ENCODE measurements around the gene CENPT. TPM values are rescaled to one million over a fixed set of nuclear protein-coding genes. Genes with fewer than 3 reads are reported as not detected.
"Not testable (repeated sequence)": the region's sequence is repeated elsewhere in the genome, so short reads cannot be mapped to it uniquely, and the experiment has no call there.

CENPT gene
- total and polyA plus RNA-seq, 7 donors: 9.6 to 53.7 (median 38.2) TPM

DNA sequence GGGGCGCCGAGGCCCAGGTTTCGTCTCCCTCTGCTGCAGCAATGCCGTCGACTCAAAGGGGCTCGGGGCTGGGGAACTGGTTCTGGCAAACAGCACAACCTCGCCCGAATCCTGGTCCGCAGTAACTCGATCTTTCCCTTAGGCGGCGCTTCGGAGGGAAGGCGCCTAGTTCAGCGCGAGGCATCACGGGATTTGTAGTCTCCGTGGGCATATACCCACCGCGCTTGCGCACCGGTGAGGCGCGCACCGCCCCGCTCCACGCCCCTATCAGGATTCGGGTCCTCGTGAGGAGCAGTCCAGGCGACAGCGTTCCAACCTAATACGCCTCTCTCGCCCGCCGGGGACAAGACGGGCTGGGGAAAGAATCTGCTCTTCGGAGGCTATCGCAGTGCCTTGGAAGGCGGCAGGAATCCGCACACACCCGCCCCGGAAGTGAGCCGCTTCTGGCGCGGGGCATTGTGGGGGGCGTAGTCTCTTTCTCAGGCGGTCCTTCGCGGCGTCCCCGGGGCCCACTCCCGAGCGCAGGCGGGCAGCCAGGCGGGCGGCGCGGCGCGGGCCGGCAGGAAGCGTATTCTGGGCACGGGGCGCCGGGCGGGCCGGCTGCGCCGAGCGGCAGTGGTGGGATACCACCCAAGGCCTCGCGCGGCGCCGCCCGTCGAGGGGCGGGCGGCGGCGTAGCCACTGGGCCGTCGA lies 5.5 kb downstream of the CENPT start, which contains the start of gene THAP11:
TSS of gene THAP11 (plus strand) at position 505 of the 693 bp plus-strand sequence. CDS start 235 bp downstream, outside the sequence.
- TF ChIP-seq POLR2A (IDR thresholded peaks at IDR 0.05) (no peak), POLR2AphosphoS5 (IDR thresholded peaks at IDR 0.05) (peak; percentile 29 to 74 (median 62)), CTCF (IDR thresholded peaks at IDR 0.05) (peak; percentile 79 to 93 (median 88))
- intact Hi-C loops (cut with DNase I): loop anchor here (5.0 to 10.0 kb wide), 2 partner anchors 95 to 317 kb away; partner anchors contain the start of genes PSMB10 and RIPOR1

GRCh38 chr16:67841198-67841815 lies 6.2 kb downstream of the CENPT start:
- no peak for DNase-seq
- Histone ChIP-seq H3K36me3 (no peaks in the 10 kb centered on the region), H3K27ac (peak overlapping the region; percentile 96 to 99 (median 99)), H3K27me3 (no peaks in the 10 kb centered on the region), H3K4me1 (peaks cover 0 to 42% (median 40%) of the 10 kb centered on the region in 4 donors), H3K4me3 (peak overlapping the region; percentile 61 to 94 (median 78)), H3K9me3 (no peaks in the 10 kb centered on the region)
- TF ChIP-seq POLR2AphosphoS5 (IDR thresholded peaks at IDR 0.05) (no peak), POLR2A (IDR thresholded peaks at IDR 0.05) (no peak), EP300 (IDR thresholded peaks at IDR 0.05) (no peak), CTCF (IDR thresholded peaks at IDR 0.05) (no peak)
- intact Hi-C loops (cut with DNase I): loop anchor here (5.0 to 10.0 kb wide), 2 partner anchors 96 to 317 kb away; partner anchors contain the start of genes PSMB10 and RIPOR1
- 42 to 64% methylated on average over 17 of the region's 17 CpGs for WGBS, 2 donors

More for the DNA sequence above, 5.5 kb downstream of the CENPT start, which contains the start of gene THAP11:
- Histone ChIP-seq H3K36me3 (no peaks in the 10 kb centered on the region), H3K9me3 (no peaks in the 10 kb centered on the region), H3K4me1 (peaks cover 0 to 42% (median 40%) of the 10 kb centered on the region in 4 donors), H3K4me3 (peak within 1 kb of the TSS; percentile 61 to 94 (median 78)), H3K27me3 (no peaks in the 10 kb centered on the region), H3K27ac (peak within 1 kb of the TSS; percentile 96 to 99 (median 99))
- WGBS, 2 donors: 0 to 1% methylated on average over 83 of the region's 83 CpGs
- peak; percentile 97 for DNase-seq

GRCh38 chr16:67837811-67838210 lies 9.7 kb downstream of the CENPT start:
- Histone ChIP-seq H3K9me3 (no peaks in the 10 kb centered on the region), H3K4me1 (peaks cover 0 to 20% (median 18%) of the 10 kb centered on the region in 4 donors), H3K27ac (no peak overlapping the region), H3K36me3 (no peaks in the 10 kb centered on the region), H3K27me3 (no peaks in the 10 kb centered on the region), H3K4me3 (no peak overlapping the region)
- WGBS, 2 donors: 87% methylated on average over 2 of the region's 2 CpGs
- TF ChIP-seq EP300 (IDR thresholded peaks at IDR 0.05): no peak
- TF ChIP-seq POLR2A (IDR thresholded peaks at IDR 0.05): no peak
- no peak for TF ChIP-seq CTCF (IDR thresholded peaks at IDR 0.05)
- TF ChIP-seq POLR2AphosphoS5 (IDR thresholded peaks at IDR 0.05): no peak
- DNase-seq: no peak
- intact Hi-C loops (cut with DNase I): no loop called here

GRCh38 chr16:67837190-67837589 lies 10.3 kb downstream of the CENPT start:
- H3K9me3 ChIP-seq; H3K4me3 ChIP-seq; DNase-seq; H3K27ac ChIP-seq; intact Hi-C loops (cut with DNase I); H3K36me3 ChIP-seq; H3K27me3 ChIP-seq: not testable (repeated sequence)
- WGBS, 2 donors: 54 to 82% methylated on average over 10 of the region's 10 CpGs
- H3K4me1 ChIP-seq: peaks cover 0 to 24% (median 23%) of the 10 kb centered on the region in 4 donors

GRCh38 chr16:67834242-67834614 lies 13.3 kb downstream of the CENPT start:
- Histone ChIP-seq H3K4me1 (peaks cover 0 to 19% (median 17%) of the 10 kb centered on the region in 4 donors), H3K36me3 (peaks cover 10 to 31% (median 17%) of the 10 kb centered on the region in 4 donors), H3K27me3 (no peaks in the 10 kb centered on the region), H3K9me3 (no peaks in the 10 kb centered on the region), H3K4me3 (peak overlapping the region; percentile 72 to 99 (median 84)), H3K27ac (peak overlapping the region; percentile 80 to 84 (median 82))
- no peak for DNase-seq
- WGBS, 2 donors: 74 to 84% methylated on average over 10 of the region's 10 CpGs
- no peak for TF ChIP-seq POLR2A (IDR thresholded peaks at IDR 0.05)
- no peak for TF ChIP-seq CTCF (IDR thresholded peaks at IDR 0.05)
- no peak for TF ChIP-seq POLR2AphosphoS5 (IDR thresholded peaks at IDR 0.05)
- TF ChIP-seq EP300 (IDR thresholded peaks at IDR 0.05): no peak
- intact Hi-C loops (cut with DNase I): no loop called here
